HepG2 (cell line): ENCODE data around the gene TBL2. TPM values are rescaled to one million over a fixed set of nuclear protein-coding genes. Genes with fewer than 3 reads are reported as not detected.
A peak's percentile ranks its signal among the peaks of the same experiment; 100 is the strongest.

Experiments
- EHMT2 ChIP-seq: fragments of 200-600 bp; sonication (generic); IDR thresholded peaks from 2 replicates; pipeline ENCODE4 v1.7.0; 2017; ENCODE audit warnings: antibody characterized with exemption, low read depth, low read length, borderline replicate concordance
- ELF1 ChIP-seq: sonication (generic); formaldehyde crosslinking; IDR thresholded peaks from 2 replicates; pipeline ENCODE4 v1.4.0; 2020; ENCODE audit warnings: missing genetic modification reagents
- HOXA5 ChIP-seq: sonication (generic); formaldehyde crosslinking; IDR thresholded peaks from 2 replicates; pipeline ENCODE4 v1.4.0; 2020; ENCODE audit warnings: missing genetic modification reagents
- IRF2 ChIP-seq: IDR thresholded peaks from 2 replicates; pipeline ENCODE4 v1.6.1; 2018; ENCODE audit warnings: missing genetic modification reagents, missing compliant biosample characterization
- KDM4B ChIP-seq: sonication (generic); formaldehyde crosslinking; IDR thresholded peaks from 2 replicates; pipeline ENCODE4 v1.4.0; 2020; ENCODE audit warnings: missing genetic modification reagents
- POLR2AphosphoS2 ChIP-seq: IDR thresholded peaks from 2 replicates; pipeline ENCODE4 v1.6.1; 2011; ENCODE audit warnings: low read depth, low read length, improper control_type of control experiment
- RELA ChIP-seq: sonication (generic); formaldehyde crosslinking; IDR thresholded peaks from 2 replicates; pipeline ENCODE4 v1.4.0; 2020; ENCODE audit warnings: missing genetic modification reagents
- TGIF2 ChIP-seq: IDR thresholded peaks from 2 replicates; pipeline ENCODE4 v1.6.1; 2016; ENCODE audit warnings: control low read depth, missing compliant biosample characterization
- TMF1 ChIP-seq: sonication (generic); formaldehyde crosslinking; IDR thresholded peaks from 2 replicates; pipeline ENCODE4 v1.8.1; 2022; ENCODE audit warnings: low read depth, missing genetic modification reagents
- ZEB1 ChIP-seq: IDR thresholded peaks from 2 replicates; pipeline ENCODE4 v1.6.1; 2012; ENCODE audit warnings: mild to moderate bottlenecking, low read depth, inconsistent platforms; ENCODE audit not compliant: insufficient replicate concordance
- ZNF383 ChIP-seq: sonication (generic); formaldehyde crosslinking; IDR thresholded peaks from 2 replicates; pipeline ENCODE4 v1.4.0; 2020; ENCODE audit warnings: missing genetic modification reagents, mild to moderate bottlenecking, borderline replicate concordance
- ZNF451 ChIP-seq: sonication (generic); formaldehyde crosslinking; IDR thresholded peaks from 2 replicates; pipeline ENCODE4 v1.5.0; 2020; ENCODE audit warnings: mild to moderate bottlenecking, missing genetic modification reagents
- ZNF839 ChIP-seq: sonication (generic); formaldehyde crosslinking; IDR thresholded peaks from 2 replicates; pipeline ENCODE4 v1.4.0; 2020; ENCODE audit warnings: missing genetic modification reagents, mild to moderate bottlenecking, borderline replicate concordance
- polyA plus RNA-seq, 8 experiments: library from polyadenylated mRNA; depleted of rRNA in 3 of 8; stranded (reverse) in 7 of 8; unstranded in 1 of 8; fragments of >200 nt; fragmentation: Illumina TruSeq in 4 of 8; extraction: Trizol in 4 of 8; gene quantifications; 2 replicates each; pipeline versions ENCODE4 v1.2.1 to v1.2.3, GENCODE V29; 2011 to 2016; ENCODE audit warnings: low read depth in 4 of 8, missing spikeins in 1 of 8, mixed read lengths in 1 of 8; ENCODE audit not compliant: insufficient read depth in 1 of 8
- total RNA-seq, 5 experiments: library from RNA; depleted of rRNA; stranded (reverse); fragments of >200 nt; fragmentation: Illumina TruSeq; extraction: Trizol; gene quantifications; 2 replicates each; pipeline ENCODE4 v1.2.3, GENCODE V29; 2016; ENCODE audit warnings: low read depth in 1 of 5
- TF ChIP-seq, protein P1 (sequence below): IDR thresholded peaks from 2 replicates; pipeline ENCODE4 v1.6.1; 2016; ENCODE audit warnings: missing biosample characterization, missing genetic modification reagents, low read depth
- TF ChIP-seq, protein P2 (sequence below): sonication (generic); formaldehyde crosslinking; IDR thresholded peaks from 2 replicates; pipeline ENCODE4 v1.8.0; 2022; ENCODE audit warnings: missing genetic modification reagents, mild to moderate bottlenecking, inconsistent platforms, borderline replicate concordance
- TF ChIP-seq, protein P3 (sequence below): IDR thresholded peaks from 2 replicates; pipeline ENCODE4 v1.6.1; 2012; ENCODE audit warnings: low read length, improper control_type of control experiment
- TF ChIP-seq, protein P4 (sequence below): sonication (generic); formaldehyde crosslinking; IDR thresholded peaks from 2 replicates; pipeline ENCODE4 v1.8.0; 2022; ENCODE audit warnings: missing genetic modification reagents, mild to moderate bottlenecking, moderate library complexity, borderline replicate concordance

Gene TBL2
- total and polyA plus RNA-seq, 2 of the 13 experiments (the other 11 are each of a cell fraction or from before 2014, with no cell fraction given): 43.4 to 47.2 TPM

DNA sequence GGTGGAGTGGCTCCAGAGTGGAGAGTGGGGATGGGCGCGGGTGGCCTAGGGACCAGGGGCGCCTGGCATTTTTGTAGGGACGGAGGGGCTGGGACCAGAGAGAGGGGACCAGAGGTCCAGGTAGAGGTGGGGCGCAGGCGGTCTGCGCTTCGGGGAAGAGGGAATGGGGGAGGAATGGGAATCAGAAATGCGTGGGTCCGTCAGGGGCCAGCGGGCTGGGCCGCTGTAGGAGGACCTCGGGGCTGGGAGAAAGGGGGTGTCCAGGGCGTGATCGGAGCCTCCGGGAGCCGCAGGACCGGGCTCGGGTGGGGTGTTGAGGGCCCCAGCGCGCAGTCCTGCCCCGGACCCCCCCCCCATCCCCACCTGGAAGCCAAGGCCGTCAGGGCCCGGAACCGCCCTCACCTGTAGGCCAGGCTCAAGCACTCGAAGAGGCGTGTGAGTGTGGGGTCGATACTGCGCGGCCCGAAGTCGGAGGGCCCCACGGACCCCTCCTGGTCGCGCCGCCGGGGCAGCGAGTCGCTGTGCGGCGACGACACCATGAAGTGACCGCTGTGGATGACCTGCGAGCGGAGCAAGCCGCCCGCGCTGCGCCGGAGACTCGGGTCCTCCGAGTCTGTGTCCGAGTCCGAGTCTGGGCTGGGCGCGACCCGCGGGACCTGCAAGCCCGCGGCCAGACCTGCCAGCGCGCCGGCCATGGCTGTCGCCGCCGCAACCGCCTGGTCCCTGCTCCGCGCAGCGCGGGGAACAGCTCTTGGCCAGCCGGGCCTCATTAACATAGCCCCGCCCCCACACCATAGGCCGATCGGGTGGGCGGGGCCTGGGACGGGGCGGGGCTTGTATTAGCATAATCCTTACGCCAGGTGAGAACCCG, 45.7 kb upstream of the TBL2 start, which contains the start of gene MLXIPL (continued):
- TF ChIP-seq IRF2 (CRISPR knock-in tag) (0 out of 2 replicates have a peak, but pooled peaks have one; percentile 16), ZEB1 (no peak), ELF1 (CRISPR knock-in tag) (no peak), TMF1 (CRISPR knock-in tag) (no peak), ZNF839 (no peak), KDM4B (CRISPR knock-in tag) (no peak), POLR2AphosphoS2 (no peak), TGIF2 (no peak), ZNF451 (CRISPR knock-in tag) (peak; percentile 75; the same call in 1 of the 2 replicates), EHMT2 (no peak), RELA (no peak), HOXA5 (peak; percentile 84), ZNF383 (CRISPR knock-in tag) (no peak)
- TF ChIP-seq, protein P1, sequence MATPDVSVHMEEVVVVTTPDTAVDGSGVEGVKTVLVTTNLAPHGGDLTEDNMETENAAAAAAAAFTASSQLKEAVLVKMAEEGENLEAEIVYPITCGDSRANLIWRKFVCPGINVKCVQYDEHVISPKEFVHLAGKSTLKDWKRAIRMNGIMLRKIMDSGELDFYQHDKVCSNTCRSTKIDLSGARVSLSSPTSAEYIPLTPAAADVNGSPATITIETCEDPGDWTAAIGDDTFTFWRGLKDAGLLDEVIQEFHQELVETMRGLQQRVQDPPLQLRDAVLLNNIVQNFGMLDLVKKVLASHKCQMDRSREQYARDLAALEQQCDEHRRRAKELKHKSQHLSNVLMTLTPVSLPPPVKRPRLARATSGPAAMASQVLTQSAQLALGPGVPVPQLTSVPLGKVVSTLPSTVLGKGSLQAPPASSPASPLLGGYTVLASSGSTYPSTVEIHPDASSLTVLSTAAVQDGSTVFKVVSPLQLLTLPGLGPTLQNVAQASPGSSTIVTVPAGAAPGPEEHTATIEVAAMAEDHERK (CRISPR knock-in tag): no peak
- TF ChIP-seq, protein P2, sequence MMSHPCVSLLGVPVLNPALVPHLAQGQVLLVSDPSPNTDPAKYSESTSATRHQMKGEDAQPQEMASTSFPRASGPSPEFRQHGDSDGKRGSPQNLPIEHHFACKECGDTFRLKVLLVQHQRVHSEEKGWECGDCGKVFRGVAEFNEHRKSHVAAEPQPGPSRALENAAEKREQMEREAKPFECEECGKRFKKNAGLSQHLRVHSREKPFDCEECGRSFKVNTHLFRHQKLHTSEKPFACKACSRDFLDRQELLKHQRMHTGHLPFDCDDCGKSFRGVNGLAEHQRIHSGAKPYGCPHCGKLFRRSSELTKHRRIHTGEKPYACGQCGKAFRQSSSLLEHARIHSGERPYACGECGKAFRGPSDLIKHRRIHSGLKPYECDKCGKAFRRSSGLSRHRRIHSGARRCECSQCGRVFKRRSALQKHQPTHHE (CRISPR knock-in tag): no peak; the same call in 1 of the 2 replicates
- TF ChIP-seq, protein P3, sequence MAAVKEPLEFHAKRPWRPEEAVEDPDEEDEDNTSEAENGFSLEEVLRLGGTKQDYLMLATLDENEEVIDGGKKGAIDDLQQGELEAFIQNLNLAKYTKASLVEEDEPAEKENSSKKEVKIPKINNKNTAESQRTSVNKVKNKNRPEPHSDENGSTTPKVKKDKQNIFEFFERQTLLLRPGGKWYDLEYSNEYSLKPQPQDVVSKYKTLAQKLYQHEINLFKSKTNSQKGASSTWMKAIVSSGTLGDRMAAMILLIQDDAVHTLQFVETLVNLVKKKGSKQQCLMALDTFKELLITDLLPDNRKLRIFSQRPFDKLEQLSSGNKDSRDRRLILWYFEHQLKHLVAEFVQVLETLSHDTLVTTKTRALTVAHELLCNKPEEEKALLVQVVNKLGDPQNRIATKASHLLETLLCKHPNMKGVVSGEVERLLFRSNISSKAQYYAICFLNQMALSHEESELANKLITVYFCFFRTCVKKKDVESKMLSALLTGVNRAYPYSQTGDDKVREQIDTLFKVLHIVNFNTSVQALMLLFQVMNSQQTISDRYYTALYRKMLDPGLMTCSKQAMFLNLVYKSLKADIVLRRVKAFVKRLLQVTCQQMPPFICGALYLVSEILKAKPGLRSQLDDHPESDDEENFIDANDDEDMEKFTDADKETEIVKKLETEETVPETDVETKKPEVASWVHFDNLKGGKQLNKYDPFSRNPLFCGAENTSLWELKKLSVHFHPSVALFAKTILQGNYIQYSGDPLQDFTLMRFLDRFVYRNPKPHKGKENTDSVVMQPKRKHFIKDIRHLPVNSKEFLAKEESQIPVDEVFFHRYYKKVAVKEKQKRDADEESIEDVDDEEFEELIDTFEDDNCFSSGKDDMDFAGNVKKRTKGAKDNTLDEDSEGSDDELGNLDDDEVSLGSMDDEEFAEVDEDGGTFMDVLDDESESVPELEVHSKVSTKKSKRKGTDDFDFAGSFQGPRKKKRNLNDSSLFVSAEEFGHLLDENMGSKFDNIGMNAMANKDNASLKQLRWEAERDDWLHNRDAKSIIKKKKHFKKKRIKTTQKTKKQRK: no peak
- TF ChIP-seq, protein P4, sequence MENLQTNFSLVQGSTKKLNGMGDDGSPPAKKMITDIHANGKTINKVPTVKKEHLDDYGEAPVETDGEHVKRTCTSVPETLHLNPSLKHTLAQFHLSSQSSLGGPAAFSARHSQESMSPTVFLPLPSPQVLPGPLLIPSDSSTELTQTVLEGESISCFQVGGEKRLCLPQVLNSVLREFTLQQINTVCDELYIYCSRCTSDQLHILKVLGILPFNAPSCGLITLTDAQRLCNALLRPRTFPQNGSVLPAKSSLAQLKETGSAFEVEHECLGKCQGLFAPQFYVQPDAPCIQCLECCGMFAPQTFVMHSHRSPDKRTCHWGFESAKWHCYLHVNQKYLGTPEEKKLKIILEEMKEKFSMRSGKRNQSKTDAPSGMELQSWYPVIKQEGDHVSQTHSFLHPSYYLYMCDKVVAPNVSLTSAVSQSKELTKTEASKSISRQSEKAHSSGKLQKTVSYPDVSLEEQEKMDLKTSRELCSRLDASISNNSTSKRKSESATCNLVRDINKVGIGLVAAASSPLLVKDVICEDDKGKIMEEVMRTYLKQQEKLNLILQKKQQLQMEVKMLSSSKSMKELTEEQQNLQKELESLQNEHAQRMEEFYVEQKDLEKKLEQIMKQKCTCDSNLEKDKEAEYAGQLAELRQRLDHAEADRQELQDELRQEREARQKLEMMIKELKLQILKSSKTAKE (CRISPR knock-in tag): no peak
